Activated T-cell treated with anti-CD3 and anti-CD28 coated beads, Interleukin-2, amount 50 U/mL, for 48 hours (primary cell): ENCODE results near the gene LAMTOR2.
"Not testable (repeated sequence)": the region's sequence is repeated elsewhere in the genome, so short reads cannot be mapped to it uniquely, and the experiment has no call there.

ENCODE experiments used
- DNase-seq, 2 experiments: peaks; one replicate each; pipeline ENCODE4 v3.0.0-alpha.2; 2020

Gene LAMTOR2

DNA sequence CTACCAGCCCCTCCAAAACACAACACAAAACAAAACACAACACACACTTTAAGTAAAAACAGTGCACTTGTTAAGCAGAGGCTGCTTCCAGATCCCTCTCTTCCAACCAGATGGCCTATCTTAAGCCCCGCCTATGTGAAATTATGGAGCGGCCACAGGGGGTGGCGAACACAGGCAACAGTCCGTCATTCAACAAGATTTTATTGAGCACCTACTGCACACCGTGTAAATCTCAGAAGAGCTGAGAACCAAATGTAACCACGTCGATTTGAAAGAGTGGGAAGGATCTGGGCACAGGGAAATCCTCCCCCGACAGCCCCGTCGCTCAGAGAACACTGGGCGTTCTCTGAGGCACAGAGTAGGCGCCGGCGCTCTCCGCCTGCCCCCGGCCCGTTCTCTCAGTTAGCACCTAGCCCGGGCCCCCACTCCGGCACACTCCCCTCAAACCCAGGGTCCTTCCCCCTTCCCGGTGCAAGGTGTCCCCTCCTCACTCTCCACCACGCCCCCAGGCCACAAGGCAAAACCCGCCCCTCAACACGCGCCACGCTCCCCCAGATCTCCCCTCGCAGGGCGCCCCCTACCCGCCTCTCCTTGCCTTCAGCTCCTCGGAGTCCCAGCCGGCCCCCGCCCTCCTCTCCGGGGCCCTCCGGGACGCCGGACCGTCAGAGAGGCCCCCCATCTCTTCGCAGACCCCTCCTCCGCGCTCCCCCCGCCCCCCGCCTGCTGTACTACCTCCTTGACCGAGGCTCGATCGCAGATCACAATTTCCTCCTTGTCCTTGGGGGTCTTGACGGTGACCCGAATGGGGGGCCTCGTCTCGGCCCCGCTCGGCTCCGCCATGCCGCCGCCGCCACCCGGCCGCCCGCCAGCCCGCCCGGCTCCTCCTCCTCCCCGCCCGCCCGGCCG, 1.5 kb upstream of the LAMTOR2 start:
- DNase-seq, result peak; percentile 80 to 82

DNA sequence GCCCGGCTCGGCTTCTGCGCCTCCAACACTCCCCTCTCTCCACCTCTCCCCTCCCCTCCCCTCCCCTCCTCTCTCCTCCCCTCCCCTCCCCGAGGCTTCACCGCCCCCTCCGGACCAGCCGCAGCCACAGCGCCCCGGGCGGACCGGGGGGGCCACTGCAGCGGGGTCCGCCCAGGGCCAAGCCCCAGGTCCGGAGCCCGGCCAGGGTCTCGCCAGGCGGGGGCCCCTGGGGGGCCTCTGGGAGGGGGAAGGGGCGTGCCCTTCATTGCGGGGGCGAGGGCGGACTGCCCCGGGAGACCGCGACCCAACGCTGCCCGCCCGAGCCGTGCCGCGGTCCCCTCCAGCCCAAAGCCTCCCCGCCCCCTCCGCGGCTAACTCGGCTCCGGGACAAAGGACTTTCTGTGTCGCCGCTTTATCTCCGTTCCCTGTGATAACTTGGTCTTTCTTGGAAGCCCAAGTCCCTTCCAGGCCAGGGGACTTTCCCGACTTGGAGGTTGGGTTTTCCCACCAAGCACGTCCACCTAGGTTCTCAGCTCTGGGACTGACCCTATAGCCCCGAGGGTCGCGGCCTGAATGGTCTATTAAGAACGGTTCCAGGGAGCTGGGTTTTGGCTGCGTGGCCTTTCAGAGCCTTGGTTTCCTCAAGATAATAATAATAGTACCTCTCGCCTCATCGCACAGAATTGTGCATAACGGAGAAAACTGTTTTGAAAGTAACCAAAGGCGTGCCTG, 648 bp upstream of the LAMTOR2 start, which contains the start of gene UBQLN4:
Gene UBQLN4, minus strand, starts transcription at position 31 of the 732 bp plus-strand sequence. CDS start 97 bp downstream, outside the sequence.
- DNase-seq, result peak; percentile 87 to 89

DNA sequence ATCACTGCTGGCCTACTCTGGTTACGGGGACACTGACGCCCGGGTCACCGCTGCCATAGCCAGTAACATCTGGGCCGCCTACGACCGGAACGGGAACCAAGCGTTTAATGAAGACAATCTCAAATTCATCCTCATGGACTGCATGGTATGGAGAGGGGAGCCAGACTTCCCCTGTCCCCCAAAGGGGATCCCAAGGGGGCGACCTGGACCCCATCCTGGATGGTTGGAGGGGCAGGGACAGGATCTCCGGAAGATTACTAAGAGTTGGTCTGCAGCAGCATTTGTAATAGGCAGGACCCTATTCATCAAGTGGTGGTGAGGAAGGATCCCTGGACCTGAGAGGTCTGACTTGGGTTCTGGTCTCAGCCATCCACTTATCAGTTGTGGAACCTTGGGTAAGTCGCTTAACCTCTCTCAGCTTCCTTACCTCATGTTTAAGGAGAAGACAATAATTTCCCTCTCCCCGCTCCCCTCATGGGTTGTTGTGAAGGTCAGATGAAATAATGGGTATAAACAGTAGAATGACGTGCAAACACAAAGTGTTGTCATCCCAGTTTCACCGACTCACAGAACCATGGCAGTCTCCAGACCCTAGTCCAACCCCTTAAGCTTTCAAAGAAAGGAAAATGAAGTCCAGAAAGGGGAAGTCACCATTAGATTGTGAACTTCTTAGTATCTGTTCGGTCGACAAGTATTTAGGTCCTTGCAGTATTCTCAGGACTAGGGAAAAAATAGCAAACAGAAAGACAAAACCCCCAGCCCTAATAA, 883 bp downstream of the LAMTOR2 start:
- no peak for DNase-seq

DNA sequence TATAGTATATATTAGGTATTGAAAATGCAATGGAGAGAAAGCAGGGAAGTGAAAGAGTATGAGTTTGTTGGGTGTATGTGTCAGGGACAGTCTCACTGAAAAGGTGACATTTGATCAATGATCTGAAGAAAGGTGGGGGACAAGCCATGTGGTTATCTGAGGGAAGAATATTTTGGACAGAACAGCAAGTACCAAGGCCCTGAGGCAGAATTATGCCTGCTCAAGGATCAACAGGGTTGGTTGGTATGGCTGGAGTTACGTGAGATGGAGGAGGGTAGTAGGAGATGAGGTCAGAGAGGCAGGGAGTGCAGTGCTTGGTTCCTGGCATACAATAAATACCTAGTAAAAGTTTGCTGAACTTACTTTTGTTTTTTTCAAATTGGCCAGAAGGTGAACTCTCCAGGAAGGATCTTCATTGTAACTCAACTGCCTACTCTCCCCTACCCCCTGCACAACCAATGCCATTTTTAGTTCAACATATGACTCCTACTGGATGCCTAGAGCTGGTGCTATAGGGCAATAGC, 1.8 kb downstream of the LAMTOR2 start:
- DNase-seq, result no peak

DNA sequence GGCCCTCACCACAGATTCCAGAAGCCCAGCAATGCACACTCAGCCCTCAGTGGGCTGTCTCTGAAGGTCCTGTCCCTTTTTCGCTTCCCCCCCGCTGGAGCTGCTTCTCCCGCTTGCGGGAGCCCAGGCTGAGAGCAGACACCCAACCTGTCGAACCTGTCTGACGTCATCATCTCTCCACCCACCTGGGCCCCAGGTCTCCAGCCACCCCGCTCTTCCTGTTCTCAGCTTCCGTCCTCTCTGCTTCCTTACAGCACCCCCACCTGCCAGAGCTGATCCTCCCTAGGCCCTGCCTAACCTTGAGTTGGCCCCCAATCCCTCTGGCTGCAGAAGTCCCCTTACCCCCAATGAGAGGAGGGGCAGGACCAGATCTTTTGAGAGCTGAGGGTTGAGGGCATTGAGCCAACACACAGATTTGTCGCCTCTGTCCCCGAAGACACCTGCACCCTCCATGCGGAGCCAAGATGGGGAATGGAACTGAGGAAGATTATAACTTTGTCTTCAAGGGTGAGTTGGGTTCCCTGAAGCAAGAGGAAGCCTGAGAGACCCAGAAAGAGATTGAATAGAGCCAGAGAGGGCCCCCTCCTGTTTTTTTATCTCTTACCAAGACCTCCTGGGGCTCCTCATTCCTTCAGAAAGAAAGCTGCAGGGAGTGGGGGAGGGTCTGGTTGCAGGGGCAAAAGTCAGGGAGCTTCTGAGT, 6.5 kb downstream of the LAMTOR2 start, which contains the start of gene RAB25:
Gene RAB25, plus strand, starts transcription at position 224 of the 700 bp plus-strand sequence. Its CDS starts 241 bp downstream, at position 465.
- DNase-seq, result no peak

DNA sequence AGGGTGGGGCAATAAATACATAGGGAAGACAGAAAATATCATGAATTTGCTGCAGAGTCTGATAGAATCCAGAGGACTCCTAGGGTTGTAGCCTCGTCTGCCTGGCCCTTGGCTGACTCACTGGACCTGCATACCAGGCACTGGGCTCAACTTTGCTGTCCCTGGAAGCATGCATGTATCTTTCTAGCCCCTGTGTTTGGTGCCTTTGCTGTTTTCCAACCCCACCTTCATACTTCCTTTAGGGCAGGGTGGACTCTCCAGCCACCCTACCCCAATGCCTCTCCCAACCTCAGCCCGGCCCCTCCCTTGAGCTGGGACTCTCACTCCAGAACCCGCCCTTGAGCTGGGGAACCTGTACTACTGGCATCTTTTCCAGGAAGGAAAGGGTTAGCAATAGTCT, 7.6 kb downstream of the LAMTOR2 start:
- DNase-seq, result no peak

DNA sequence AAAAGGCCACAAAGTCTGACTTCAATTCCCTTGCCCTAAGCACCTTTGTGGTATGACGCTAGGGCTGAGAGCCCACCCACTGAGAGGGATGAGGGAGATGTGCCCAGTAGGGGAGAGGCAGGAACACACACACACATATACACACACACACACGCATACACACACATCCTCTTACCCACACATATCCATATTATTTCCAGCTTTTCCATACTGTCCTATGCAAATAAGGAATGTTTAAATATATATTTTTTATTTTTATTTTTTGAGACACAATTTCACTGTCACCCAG, 9.4 kb downstream of the LAMTOR2 start:
- DNase-seq, result no peak

DNA sequence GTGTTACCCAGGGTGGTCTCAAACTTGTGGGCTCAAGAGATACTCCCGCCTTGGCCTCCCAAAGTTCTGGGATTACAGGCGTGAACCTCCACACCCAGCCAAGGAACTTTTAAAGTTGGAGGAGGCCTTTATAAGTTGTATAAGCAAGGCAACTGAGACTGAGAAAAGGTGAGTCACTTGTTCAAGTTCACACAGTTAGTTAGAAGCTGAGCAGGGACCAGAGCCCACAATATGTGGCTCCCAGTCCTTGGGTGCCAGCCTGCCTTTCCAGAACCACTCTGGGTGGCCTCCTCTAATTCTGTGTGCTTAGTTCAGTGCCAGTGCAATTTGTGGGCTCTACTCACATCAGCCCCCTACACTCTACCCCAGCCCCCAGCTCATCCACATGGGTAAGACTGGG, 10.0 kb downstream of the LAMTOR2 start:
- DNase-seq, result no peak

DNA sequence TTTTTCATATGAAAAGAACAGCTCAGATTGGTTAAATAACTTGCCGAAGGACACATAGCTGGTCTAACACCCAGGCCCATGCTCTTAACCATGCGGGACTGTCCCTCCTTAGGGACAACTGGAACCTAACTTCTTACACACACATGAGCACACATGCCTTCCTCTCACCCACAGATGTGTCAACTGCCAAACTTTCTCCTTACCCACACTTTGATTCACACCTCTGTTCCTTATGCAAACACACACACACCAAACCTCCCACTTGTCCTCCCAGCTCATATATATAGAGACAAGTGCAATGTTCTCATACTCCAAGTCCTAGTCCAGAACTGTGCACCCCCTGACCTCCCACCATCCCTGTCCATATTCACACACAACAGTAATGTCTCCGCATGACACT, 10.6 kb downstream of the LAMTOR2 start:
- no peak for DNase-seq

DNA sequence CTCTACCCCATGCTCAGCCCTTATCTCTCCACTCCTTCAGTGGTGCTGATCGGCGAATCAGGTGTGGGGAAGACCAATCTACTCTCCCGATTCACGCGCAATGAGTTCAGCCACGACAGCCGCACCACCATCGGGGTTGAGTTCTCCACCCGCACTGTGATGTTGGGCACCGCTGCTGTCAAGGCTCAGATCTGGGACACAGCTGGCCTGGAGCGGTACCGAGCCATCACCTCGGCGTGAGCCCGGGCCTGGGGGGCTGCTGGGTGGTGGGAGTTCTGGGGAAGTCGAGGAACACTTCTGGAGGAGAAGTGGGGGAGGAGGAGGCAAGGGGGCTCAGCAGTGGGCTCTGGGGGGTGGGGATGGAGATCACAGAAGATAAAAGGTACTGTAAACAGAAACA, 11.3 kb downstream of the LAMTOR2 start:
- no peak for DNase-seq

DNA sequence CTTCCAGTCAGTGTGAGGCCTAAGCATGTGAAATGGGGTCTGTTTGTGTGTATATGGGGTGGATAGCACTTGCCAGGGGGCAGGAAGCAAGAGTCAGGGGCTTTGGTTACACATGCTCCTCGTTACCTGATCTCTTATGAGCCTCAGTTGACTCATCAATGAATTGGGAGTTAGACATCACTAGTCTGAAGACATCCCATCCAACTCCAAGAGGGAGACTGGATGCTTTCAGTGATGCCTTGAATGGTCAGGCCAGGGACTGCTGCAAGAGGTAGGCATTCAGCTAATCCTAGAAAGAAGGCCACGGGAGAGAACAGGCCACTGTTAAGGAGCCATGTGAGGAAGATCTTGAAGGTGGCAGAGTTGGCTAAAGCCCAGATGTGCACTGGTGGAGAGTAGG, 12.7 kb downstream of the LAMTOR2 start:
- no peak for DNase-seq

DNA sequence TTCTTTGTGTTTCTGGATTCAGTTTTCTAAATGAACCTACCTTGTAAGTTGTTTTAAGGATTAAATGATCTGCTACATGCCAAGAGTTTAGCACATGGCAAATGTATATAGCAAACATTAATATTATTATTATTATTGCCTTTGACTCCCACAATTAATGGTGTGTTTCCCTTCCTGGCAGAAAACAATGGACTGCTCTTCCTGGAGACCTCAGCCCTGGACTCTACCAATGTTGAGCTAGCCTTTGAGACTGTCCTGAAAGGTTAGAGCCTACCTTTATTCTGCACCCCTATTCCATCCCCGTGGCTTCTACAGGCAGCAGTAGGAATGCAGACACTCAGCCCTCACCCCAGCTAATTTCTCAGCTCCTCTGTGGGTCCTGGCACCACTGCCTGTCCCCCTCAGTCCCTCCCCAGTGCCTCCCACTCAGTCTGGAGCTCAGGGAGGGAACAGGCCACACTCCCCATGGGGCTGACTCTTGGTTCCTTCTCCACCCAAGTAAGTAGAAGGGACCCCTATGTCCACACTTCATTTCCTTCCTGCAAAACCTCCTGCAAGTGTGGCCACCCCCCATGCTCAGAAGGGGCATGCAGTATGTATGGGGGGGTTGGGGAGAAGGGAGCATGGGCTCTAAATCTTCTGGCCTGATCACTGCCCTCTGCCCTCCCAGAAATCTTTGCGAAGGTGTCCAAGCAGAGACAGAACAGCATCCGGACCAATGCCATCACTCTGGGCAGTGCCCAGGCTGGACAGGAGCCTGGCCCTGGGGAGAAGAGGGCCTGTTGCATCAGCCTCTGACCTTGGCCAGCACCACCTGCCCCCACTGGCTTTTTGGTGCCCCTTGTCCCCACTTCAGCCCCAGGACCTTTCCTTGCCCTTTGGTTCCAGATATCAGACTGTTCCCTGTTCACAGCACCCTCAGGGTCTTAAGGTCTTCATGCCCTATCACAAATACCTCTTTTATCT, 15.2 kb downstream of the LAMTOR2 start:
- no peak for DNase-seq

DNA sequence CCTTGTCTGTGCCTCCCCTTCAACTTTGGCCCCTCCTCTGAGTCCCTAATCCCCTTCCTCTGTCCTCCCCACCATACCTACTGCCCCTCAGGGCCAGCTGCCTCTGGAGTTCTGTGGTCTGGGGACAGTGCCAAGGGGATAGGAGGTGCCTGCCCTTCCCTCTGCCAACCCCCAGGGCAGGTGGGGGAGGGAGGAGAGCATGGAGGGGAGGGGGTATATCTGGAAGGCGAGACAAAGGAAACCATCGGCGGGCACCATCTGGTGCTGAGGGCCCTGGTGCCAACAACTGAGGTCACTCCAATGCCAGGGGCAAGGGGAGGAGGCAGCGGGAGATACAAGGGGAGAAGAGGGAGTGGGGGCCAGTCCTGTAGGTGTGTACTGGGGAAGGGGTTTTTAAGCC, 16.0 kb downstream of the LAMTOR2 start:
- DNase-seq, result no peak

DNA sequence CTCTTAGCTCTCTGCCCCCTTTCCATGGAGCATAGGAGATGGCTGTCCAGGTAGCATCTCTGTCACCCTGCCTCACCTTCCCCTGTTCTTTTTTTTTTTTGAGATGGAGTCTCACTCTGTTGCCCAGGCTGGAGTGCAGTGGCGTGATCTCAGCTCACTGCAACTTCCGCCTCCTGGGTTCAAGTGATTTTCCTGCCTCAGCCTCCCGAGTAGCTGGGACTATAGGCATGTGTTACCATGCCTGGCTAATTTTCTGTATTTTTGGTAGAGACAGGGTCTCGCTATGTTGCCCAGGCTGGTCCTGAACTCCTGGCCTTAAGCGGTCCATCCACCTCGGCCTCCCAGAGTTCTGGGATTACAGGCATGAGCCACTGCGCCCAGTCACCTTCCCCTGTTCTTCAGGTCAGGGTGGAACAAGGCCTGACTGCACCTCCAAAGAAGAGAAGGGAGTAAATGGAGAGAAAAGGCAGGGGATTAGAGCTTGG, 16.8 kb downstream of the LAMTOR2 start:
- DNase-seq, result not testable (repeated sequence)

DNA sequence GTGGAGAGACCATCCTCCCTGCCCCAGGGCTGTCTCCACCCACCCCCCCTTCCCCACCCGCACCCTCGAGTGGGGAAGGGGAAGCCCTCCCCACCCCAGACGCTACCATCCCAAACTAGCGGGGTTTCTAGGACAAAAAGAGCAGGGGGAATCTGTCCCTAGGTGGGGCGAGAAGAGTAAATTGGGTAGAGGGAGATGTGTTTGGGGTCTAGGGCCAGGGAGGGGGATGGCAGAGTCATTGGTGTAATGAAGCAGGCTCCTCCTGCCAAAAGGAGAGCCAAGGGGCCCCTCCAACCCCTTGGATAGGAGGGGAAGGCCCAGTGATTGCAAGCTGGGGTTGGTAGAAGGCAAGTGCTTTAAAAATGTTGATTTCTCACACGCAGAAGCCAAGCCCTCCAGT, 17.7 kb downstream of the LAMTOR2 start:
- DNase-seq, result no peak

DNA sequence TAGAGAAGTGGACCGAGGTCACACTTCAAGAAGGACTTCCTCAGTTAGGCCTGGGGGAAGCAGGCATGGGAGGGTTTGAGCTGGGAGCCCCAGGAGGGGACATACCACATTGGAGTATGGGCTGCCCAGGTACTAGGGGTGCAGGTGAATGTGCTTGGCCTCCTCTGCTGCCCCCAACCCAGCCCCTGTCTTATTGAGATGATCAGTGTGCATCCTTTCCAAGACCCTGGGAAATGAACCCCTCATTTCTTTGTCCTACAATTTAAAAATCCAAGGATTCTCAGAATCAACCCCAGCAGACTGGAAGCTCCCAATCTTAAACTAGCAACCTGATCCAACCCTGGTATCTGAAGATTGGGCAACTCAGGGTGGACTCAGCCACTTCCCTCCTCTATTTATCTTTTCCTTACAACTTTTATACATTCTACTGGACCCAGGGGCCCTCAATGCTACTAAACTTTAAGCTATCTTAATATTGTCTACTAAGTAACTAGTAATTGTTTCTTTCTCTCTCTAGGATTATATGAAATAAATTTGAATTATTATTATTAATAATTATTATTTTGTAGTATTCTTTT, 18.6 kb downstream of the LAMTOR2 start:
- DNase-seq, result no peak

DNA sequence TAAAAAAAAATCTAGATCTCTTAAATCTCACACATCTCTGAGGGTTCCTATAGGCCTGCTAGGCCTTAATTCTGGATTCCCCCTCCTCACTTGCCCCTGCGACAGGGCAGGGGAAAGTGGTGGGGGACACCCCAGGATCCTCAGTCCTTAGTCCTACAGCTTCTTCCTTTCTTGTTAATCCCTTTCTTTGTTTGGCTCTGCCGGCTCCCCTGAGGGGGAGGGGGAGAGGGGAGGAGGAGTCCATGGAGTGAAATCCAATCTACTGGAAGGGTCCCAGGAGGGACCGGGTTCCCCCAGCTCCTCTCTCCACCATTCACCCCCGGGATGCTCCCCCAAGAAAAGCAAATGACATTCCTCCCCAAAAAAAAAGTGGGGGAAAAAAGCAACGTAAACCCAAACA, 19.2 kb downstream of the LAMTOR2 start:
- DNase-seq, result no peak

DNA sequence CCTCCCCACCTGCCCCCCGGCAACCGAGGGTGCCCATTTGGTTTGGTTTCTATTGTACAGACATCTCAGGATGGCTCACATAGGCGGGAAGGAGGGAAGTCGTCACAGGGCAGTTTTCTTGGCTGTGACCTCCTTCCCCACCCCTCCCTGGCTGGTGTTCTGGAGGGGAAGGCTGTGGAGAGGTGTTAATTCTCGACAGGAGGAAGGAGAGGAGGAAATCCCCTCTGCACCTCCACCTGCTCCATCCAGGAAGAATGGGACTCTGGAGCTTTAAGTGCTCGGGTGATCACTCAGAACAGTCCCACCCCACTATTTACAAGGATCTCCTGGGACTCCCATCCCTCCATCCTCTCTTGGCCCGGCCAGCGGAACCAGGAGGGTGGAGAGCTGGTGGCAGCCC, 20.1 kb downstream of the LAMTOR2 start:
- DNase-seq, result no peak

DNA sequence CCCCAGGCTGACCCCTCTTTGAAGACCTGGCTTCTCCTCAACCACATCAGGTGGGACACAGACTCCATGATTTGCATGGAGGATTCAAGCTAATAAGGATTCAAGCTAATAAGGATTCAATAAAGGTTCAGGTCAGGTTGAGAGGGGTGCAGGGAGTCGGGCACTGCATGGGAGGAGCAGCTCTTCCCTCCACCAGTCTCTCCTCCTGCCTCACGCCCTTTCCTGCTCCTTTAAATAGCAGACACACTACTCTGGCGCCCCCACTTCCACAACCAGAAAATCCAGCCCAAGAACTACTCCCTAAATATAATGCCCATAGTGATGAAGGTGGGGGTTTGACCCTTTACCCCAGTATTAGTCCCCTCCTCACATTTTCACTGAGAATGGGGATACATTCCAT, 20.6 kb downstream of the LAMTOR2 start:
- DNase-seq, result no peak

DNA sequence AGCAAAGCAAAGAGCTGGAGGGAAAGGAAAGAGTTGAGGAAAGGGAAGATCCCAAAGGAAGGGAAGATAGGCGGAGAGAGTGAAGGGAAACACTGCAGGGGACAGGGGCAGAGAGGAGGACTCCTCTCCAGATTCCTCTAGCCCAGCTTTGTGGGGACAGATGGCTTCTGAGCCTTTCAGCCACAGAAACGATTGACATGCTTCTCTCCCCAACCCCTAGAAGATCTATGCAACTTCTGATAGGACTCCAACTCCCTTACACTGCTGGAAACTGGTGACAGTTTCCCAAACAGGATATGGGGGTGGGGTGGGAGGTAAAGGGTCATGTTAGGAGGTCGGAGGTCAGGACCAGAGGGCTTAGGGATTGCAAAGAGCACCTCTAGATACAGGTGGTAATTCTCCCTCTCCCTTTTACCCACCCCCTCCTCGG, 21.2 kb downstream of the LAMTOR2 start:
- DNase-seq, result no peak
